IMR-90 (cell line): ENCODE data around the gene TEPSIN. TPM values are rescaled to one million over a fixed set of nuclear protein-coding genes. Genes with fewer than 3 reads are reported as not detected.

Experiments used
- ATAC-seq: fragments of 200-7000 bp; cut with Tn5 transposase; 2 replicates; pipeline ENCODE4 v1.9.1; 2020; ENCODE audit warnings: low read depth, mild to moderate bottlenecking, moderate library complexity
- BruUV-seq: library from RNA; stranded (reverse); fragments of 400-500 nt; replicated peaks from 2 replicates; lab custom pipeline; 2021; lab: Mats Ljungman, UMichigan
- CTCF ChIA-PET: fragments of 300-600 bp; formaldehyde crosslinking; extraction: SDS; loops from one replicate; lab custom pipeline; 2021; ENCODE audit warnings: antibody characterized with exemption; lab: Yijun Ruan, JAX
- POLR2A ChIA-PET: fragments of 300-600 bp; sonication (Branson Sonifier 250); formaldehyde crosslinking; loops from one replicate; lab custom pipeline; 2022; ENCODE audit warnings: antibody characterized with exemption; ENCODE audit not compliant: unreplicated experiment; lab: Charles Lee
- DNase-seq: peaks from one replicate; pipeline ENCODE4 v3.0.0; 2013
- H2AFZ ChIP-seq: replicated peaks from 2 replicates; pipeline ENCODE3; 2013; ENCODE audit warnings: low read length, mild to moderate bottlenecking; ENCODE audit not compliant: poor library complexity
- H2AK5ac ChIP-seq: 2 replicates; pipeline ENCODE4 v1.6.1; 2013; ENCODE audit warnings: low read depth, low read length, inconsistent platforms
- H2AK9ac ChIP-seq: replicated peaks from 2 replicates; pipeline ENCODE3; 2013; ENCODE audit warnings: mild to moderate bottlenecking, low read depth, low read length, moderate library complexity; ENCODE audit not compliant: poor library complexity
- H2BK120ac ChIP-seq: 2 replicates; pipeline ENCODE4 v1.6.1; 2013; ENCODE audit warnings: low read depth, low read length, inconsistent platforms
- H2BK15ac ChIP-seq: 3 replicates; pipeline ENCODE4 v1.6.1; 2013; ENCODE audit warnings: low read depth, low read length, inconsistent platforms
- H2BK20ac ChIP-seq: 2 replicates; pipeline ENCODE4 v1.6.1; 2013; ENCODE audit warnings: low read depth, mild to moderate bottlenecking, inconsistent platforms, low read length, moderate library complexity
- H2BK5ac ChIP-seq: 2 replicates; pipeline ENCODE4 v1.6.1; 2013; ENCODE audit warnings: mild to moderate bottlenecking, low read depth, low read length, inconsistent platforms; ENCODE audit not compliant: poor library complexity, severe bottlenecking
- H3K14ac ChIP-seq: replicated peaks from 2 replicates; pipeline ENCODE4 v1.6.1; 2013; ENCODE audit warnings: low read depth, low read length, inconsistent platforms
- H3K18ac ChIP-seq: 2 replicates; pipeline ENCODE4 v1.6.1; 2013; ENCODE audit warnings: low read depth, low read length, control low read depth
- H3K23ac ChIP-seq: 2 replicates; pipeline ENCODE4 v1.6.1; 2013; ENCODE audit warnings: low read depth, low read length, inconsistent platforms
- H3K27ac ChIP-seq: 2 replicates; pipeline ENCODE4 v1.5.1; 2013; ENCODE audit warnings: mild to moderate bottlenecking, control low read depth, low read length; ENCODE audit not compliant: insufficient read depth
- H3K27me3 ChIP-seq: 2 replicates; pipeline ENCODE4 v1.6.1; 2013; ENCODE audit warnings: low read length; ENCODE audit not compliant: control insufficient read depth, insufficient read depth
- H3K36me3 ChIP-seq: 2 replicates; pipeline ENCODE4 v1.6.1; 2013; ENCODE audit warnings: low read length, mixed read lengths; ENCODE audit not compliant: control insufficient read depth, insufficient read depth
- H3K4ac ChIP-seq: 2 replicates; pipeline ENCODE4 v1.6.1; 2013; ENCODE audit warnings: low read depth, low read length, inconsistent platforms
- H3K4me1 ChIP-seq: 2 replicates; pipeline ENCODE4 v1.6.1; 2013; ENCODE audit warnings: low read length, mixed read lengths; ENCODE audit not compliant: control insufficient read depth, insufficient read depth
- H3K4me2 ChIP-seq: 2 replicates; pipeline ENCODE4 v1.6.1; 2013; ENCODE audit warnings: low read depth, mild to moderate bottlenecking, control low read depth, low read length, moderate library complexity
- H3K4me3 ChIP-seq: 2 replicates; pipeline ENCODE4 v1.5.1; 2013; ENCODE audit warnings: low read depth, mild to moderate bottlenecking, control low read depth, low read length, moderate library complexity; ENCODE audit not compliant: insufficient read depth
- H3K56ac ChIP-seq: 2 replicates; pipeline ENCODE4 v1.6.1; 2013; ENCODE audit warnings: low read length, inconsistent platforms; ENCODE audit not compliant: insufficient read depth; ENCODE audit errors: extremely low read depth
- H3K79me1 ChIP-seq, 2 experiments: 2 replicates each; pipeline ENCODE4 v1.6.1; 2013; ENCODE audit warnings: low read length in 2 of 2, inconsistent platforms in 1 of 2, low read depth in 1 of 2
- H3K9ac ChIP-seq: 2 replicates; pipeline ENCODE4 v1.6.1; 2013; ENCODE audit warnings: low read depth, low read length, control low read depth
- H3K9me1 ChIP-seq: 2 replicates; pipeline ENCODE4 v1.6.1; 2013; ENCODE audit warnings: low read length, inconsistent platforms; ENCODE audit not compliant: insufficient read depth
- H3K9me3 ChIP-seq: 2 replicates; pipeline ENCODE4 v1.6.1; 2013; ENCODE audit warnings: low read length; ENCODE audit not compliant: control insufficient read depth, insufficient read depth
- H4K20me1 ChIP-seq: 2 replicates; pipeline ENCODE4 v1.6.1; 2013; ENCODE audit warnings: low read length, inconsistent platforms; ENCODE audit not compliant: insufficient read depth
- H4K5ac ChIP-seq: 2 replicates; pipeline ENCODE4 v1.6.1; 2013; ENCODE audit warnings: mild to moderate bottlenecking, low read depth, low read length, control low read depth
- H4K8ac ChIP-seq, 2 experiments: 2 replicates each; pipeline ENCODE4 v1.6.1; 2013; ENCODE audit warnings: low read depth in 2 of 2, low read length in 2 of 2, control low read depth in 1 of 2, inconsistent platforms in 1 of 2
- H4K91ac ChIP-seq: 2 replicates; pipeline ENCODE4 v1.6.1; 2013; ENCODE audit warnings: low read depth, low read length, inconsistent platforms; ENCODE audit not compliant: insufficient read depth
- BHLHE40 ChIP-seq: fragments of 150-350 bp; IDR thresholded peaks from 2 replicates; pipeline ENCODE4 v1.6.1; 2016; ENCODE audit warnings: mild to moderate bottlenecking, low read depth, low read length
- CEBPB ChIP-seq: IDR thresholded peaks from 2 replicates; pipeline ENCODE4 v1.6.1; 2012; ENCODE audit warnings: low read depth, low read length, improper control_type of control experiment
- CHD1 ChIP-seq: IDR thresholded peaks from 2 replicates; pipeline ENCODE4 v1.6.1; 2012; ENCODE audit warnings: low read depth, low read length, improper control_type of control experiment
- FOS ChIP-seq: fragments of 150-350 bp; IDR thresholded peaks from 2 replicates; pipeline ENCODE4 v1.6.1; 2016; ENCODE audit warnings: low read depth, low read length
- MAFK ChIP-seq: IDR thresholded peaks from 2 replicates; pipeline ENCODE4 v1.6.1; 2012; ENCODE audit warnings: low read depth, low read length, improper control_type of control experiment
- MAZ ChIP-seq: IDR thresholded peaks from 2 replicates; pipeline ENCODE4 v1.6.1; 2012; ENCODE audit warnings: low read depth, mild to moderate bottlenecking, low read length, improper control_type of control experiment, moderate library complexity, borderline replicate concordance
- MXI1 ChIP-seq: IDR thresholded peaks from 2 replicates; pipeline ENCODE4 v1.6.1; 2012; ENCODE audit warnings: low read depth, mild to moderate bottlenecking, low read length, moderate library complexity, borderline replicate concordance
- NFE2L2 ChIP-seq: fragments of 150-350 bp; IDR thresholded peaks from 2 replicates; pipeline ENCODE4 v1.6.1; 2016; ENCODE audit warnings: low read depth, mild to moderate bottlenecking, low read length
- POLR2A ChIP-seq: IDR thresholded peaks from 2 replicates; pipeline ENCODE4 v1.6.1; 2012; ENCODE audit warnings: mild to moderate bottlenecking, low read depth, low read length
- RAD21 ChIP-seq: IDR thresholded peaks from 2 replicates; pipeline ENCODE4 v1.6.1; 2012; ENCODE audit warnings: low read length, improper control_type of control experiment
- RCOR1 ChIP-seq: IDR thresholded peaks from 2 replicates; pipeline ENCODE4 v1.6.1; 2012; ENCODE audit warnings: mild to moderate bottlenecking, low read length, improper control_type of control experiment; ENCODE audit not compliant: insufficient replicate concordance
- RFX5 ChIP-seq: IDR thresholded peaks from 2 replicates; pipeline ENCODE4 v1.8.0; 2012; ENCODE audit warnings: low read depth, mild to moderate bottlenecking, low read length, moderate library complexity
- SMC3 ChIP-seq: fragments of 150-350 bp; IDR thresholded peaks from 2 replicates; pipeline ENCODE4 v1.6.1; 2016; ENCODE audit warnings: low read depth, mild to moderate bottlenecking, antibody characterized with exemption, low read length, moderate library complexity
- WGBS, 2 experiments: methylation state at CpG; one replicate each; pipeline versions ENCODE4 v1.1.5 to v1.1.7; 2013; ENCODE audit warnings: missing lambda C conversion rate in 2 of 2; ENCODE audit not compliant: insufficient read length in 1 of 2; ENCODE audit errors: extremely low coverage in 2 of 2; 5-methylcytosine and 5-hydroxymethylcytosine counted together
- dilution Hi-C: fragments of 300-500 bp; cut with HindIII; formaldehyde crosslinking; loops from one replicate; pipeline ENCODE4 v1.14.3; 2018; ENCODE audit warnings: low sequenced_read_pairs; ENCODE audit not compliant: unreplicated experiment
- in situ Hi-C: fragments of 300-500 bp; cut with MboI; formaldehyde crosslinking; loops from 3 replicates; pipeline ENCODE4 v1.14.3; 2019; ENCODE audit warnings: low sequenced_read_pairs, inconsistent platforms, mixed read lengths
- intact Hi-C: fragments of 100-400 bp; cut with micrococcal nuclease; formaldehyde crosslinking; loops from 2 replicates; pipeline ENCODE4 v1.10.0; 2022
- polyA plus RNA-seq, 3 experiments: library from polyadenylated mRNA; depleted of rRNA; stranded (reverse); fragments of >200 nt; gene quantifications; 2 replicates each; pipeline ENCODE4 v1.2.3, GENCODE V29; 2012; ENCODE audit warnings: low replicate concordance in 1 of 3
- total RNA-seq: library from RNA; depleted of rRNA; stranded (reverse); fragments of >200 nt; gene quantifications from 2 replicates; pipeline ENCODE4 v1.2.3, GENCODE V29; 2012
- TF ChIP-seq, protein P1 (sequence below): conservative IDR thresholded peaks from 2 replicates; pipeline ENCODE4 v1.5.1; 2012; ENCODE audit warnings: mild to moderate bottlenecking, low read depth, low read length, improper control_type of control experiment
- TF ChIP-seq, protein P2 (sequence below): fragments of 150-350 bp; IDR thresholded peaks from 2 replicates; pipeline ENCODE4 v1.6.1; 2016; ENCODE audit warnings: low read depth, mild to moderate bottlenecking, low read length, moderate library complexity, borderline replicate concordance
- TF ChIP-seq, protein P3 (sequence below): fragments of 150-350 bp; IDR thresholded peaks from 2 replicates; pipeline ENCODE4 v1.6.1; 2017; ENCODE audit warnings: mild to moderate bottlenecking, antibody characterized with exemption, low read length, low read depth

The TEPSIN gene
- total and polyA plus RNA-seq, 2 of the 4 experiments (the other 2 are of a cell fraction), result 3.2 to 28.1 TPM

DNA sequence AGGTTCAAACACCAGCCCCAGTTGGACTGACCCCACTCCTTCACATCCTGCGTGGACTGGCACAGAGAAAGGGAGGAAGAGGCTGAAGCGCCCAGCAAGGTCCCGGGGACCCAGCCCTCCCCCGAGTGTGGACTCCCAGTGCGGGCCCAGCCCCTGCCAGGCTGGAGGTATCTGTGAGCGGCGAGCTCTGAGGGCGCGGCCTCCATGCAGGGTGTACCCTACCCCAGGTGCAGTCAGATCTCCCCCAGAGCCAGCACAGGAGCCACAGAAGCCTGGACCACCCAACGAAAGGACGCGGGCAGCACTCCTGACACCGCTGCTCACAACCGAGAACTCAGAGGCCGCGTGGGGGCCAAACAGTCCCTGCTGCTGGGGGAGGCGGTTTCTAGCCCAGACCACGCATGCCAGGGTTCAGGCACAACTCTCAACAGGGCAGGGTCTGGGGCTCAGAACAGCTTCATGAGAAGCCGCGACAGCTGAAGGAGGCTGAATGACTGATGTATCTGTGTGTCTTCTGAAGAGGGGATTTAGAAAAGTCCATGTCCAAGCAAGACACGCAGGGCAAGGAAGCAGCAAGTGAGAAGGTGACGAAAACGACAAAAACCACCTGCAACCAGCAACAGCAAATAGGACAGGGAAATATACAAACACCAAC lies 47.8 kb upstream of the TEPSIN start:
- Histone ChIP-seq H3K9me1 (no peaks in the 10 kb centered on the region; the same call in 1 of the 2 replicates), H3K4me3 (no peak overlapping the region), H2BK120ac (no peak overlapping the region), H2BK5ac (no peak overlapping the region), H3K9me3 (no peaks in the 10 kb centered on the region), H2AFZ (no peak overlapping the region), H3K14ac (no peak overlapping the region), H2AK9ac (no peak overlapping the region), H4K91ac (no peak overlapping the region), H3K9ac (no peak overlapping the region), H3K4me2 (no peak overlapping the region), H2AK5ac (no peak overlapping the region), H4K5ac (no peak overlapping the region), H3K4me1 (peaks cover 3% of the 10 kb centered on the region; the same call in 1 of the 2 replicates), H3K56ac (no peak overlapping the region), H3K27me3 (no peaks in the 10 kb centered on the region), H2BK20ac (no peak overlapping the region), H2BK15ac (no peak overlapping the region), H3K18ac (no peak overlapping the region), H3K23ac (no peak overlapping the region), H3K4ac (no peak overlapping the region), H3K79me1 (peaks cover 10 to 73% of the 10 kb centered on the region in 2 experiments), H3K36me3 (peaks cover 43% of the 10 kb centered on the region), H4K8ac (no peak overlapping the region), H4K20me1 (peaks cover 27% of the 10 kb centered on the region), H3K27ac (no peak overlapping the region)
- no peak for DNase-seq
- 92% methylated on average over 12 of the region's 23 CpGs; no CpG with 5 or more reads in 1 of the 2 experiments for WGBS, 2 experiments
- dilution Hi-C loops (no loop called here), in situ Hi-C loops (no loop called here), intact Hi-C loops (no loop called here)
- POLR2A ChIA-PET, result no interaction called here
- CTCF ChIA-PET, result interaction anchor here (0.7 kb wide), 1 partner anchor 9 kb away, joined by 3 read pairs; the partner anchor contains the start of gene SLC38A10
- TF ChIP-seq, protein P1, sequence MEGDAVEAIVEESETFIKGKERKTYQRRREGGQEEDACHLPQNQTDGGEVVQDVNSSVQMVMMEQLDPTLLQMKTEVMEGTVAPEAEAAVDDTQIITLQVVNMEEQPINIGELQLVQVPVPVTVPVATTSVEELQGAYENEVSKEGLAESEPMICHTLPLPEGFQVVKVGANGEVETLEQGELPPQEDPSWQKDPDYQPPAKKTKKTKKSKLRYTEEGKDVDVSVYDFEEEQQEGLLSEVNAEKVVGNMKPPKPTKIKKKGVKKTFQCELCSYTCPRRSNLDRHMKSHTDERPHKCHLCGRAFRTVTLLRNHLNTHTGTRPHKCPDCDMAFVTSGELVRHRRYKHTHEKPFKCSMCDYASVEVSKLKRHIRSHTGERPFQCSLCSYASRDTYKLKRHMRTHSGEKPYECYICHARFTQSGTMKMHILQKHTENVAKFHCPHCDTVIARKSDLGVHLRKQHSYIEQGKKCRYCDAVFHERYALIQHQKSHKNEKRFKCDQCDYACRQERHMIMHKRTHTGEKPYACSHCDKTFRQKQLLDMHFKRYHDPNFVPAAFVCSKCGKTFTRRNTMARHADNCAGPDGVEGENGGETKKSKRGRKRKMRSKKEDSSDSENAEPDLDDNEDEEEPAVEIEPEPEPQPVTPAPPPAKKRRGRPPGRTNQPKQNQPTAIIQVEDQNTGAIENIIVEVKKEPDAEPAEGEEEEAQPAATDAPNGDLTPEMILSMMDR, result no peak
- TF ChIP-seq RFX5, result no peak
- no peak for TF ChIP-seq RAD21
- TF ChIP-seq POLR2A, result no peak
- no peak for TF ChIP-seq CHD1
- no peak for TF ChIP-seq RCOR1
- TF ChIP-seq MAFK, result no peak
- TF ChIP-seq FOS, result no peak
- no peak for TF ChIP-seq NFE2L2
- no peak for TF ChIP-seq SMC3
- no peak for TF ChIP-seq MAZ
- TF ChIP-seq BHLHE40, result no peak
- TF ChIP-seq CEBPB, result no peak
- TF ChIP-seq, protein P2, sequence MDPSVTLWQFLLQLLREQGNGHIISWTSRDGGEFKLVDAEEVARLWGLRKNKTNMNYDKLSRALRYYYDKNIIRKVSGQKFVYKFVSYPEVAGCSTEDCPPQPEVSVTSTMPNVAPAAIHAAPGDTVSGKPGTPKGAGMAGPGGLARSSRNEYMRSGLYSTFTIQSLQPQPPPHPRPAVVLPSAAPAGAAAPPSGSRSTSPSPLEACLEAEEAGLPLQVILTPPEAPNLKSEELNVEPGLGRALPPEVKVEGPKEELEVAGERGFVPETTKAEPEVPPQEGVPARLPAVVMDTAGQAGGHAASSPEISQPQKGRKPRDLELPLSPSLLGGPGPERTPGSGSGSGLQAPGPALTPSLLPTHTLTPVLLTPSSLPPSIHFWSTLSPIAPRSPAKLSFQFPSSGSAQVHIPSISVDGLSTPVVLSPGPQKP, result no peak
- TF ChIP-seq, protein P3, sequence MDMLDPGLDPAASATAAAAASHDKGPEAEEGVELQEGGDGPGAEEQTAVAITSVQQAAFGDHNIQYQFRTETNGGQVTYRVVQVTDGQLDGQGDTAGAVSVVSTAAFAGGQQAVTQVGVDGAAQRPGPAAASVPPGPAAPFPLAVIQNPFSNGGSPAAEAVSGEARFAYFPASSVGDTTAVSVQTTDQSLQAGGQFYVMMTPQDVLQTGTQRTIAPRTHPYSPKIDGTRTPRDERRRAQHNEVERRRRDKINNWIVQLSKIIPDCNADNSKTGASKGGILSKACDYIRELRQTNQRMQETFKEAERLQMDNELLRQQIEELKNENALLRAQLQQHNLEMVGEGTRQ, result no peak
- TF ChIP-seq MXI1, result no peak
- no TSS peak for BruUV-seq
- no peak for ATAC-seq
